HEK293 (cell line): Measurements from ENCODE around the gene TRAP1.

Source experiments
- CTCF ChIA-PET: fragments of 350-600 bp; formaldehyde crosslinking; extraction: SDS; loops from one replicate; lab custom pipeline; 2021; ENCODE audit warnings: antibody characterized with exemption; lab: Yijun Ruan, JAX
- POLR2A ChIA-PET: fragments of 300-600 bp; formaldehyde crosslinking; extraction: SDS; loops from one replicate; lab custom pipeline; 2020; ENCODE audit warnings: antibody characterized with exemption, inconsistent platforms; lab: Yijun Ruan, JAX
- H3K27ac ChIP-seq: fragments of 200-500 bp; sonication (Bioruptor generic); 2 replicates; pipeline ENCODE4 v1.5.1; 2014; ENCODE audit warnings: low read depth, low read length, control low read depth, inconsistent platforms; ENCODE audit errors: extremely low read depth
- H3K36me3 ChIP-seq, 2 experiments: fragments of 200-500 bp in 1 of 2; sonication (Bioruptor generic) in 1 of 2; 1 replicate in 1 of 2; 2 replicates in 1 of 2; pipeline ENCODE4 v1.5.1; 2014 to 2017; ENCODE audit warnings: inconsistent platforms in 2 of 2, low read length in 2 of 2; ENCODE audit not compliant: control insufficient read depth in 2 of 2, insufficient read depth in 1 of 2
- H3K4me1 ChIP-seq: fragments of 200-500 bp; sonication (Bioruptor generic); 2 replicates; pipeline ENCODE4 v1.5.1; 2014; ENCODE audit warnings: mild to moderate bottlenecking, low read length, inconsistent platforms; ENCODE audit not compliant: control insufficient read depth, insufficient read depth
- H3K4me3 ChIP-seq: 2 replicates; pipeline ENCODE4 v1.5.1; 2011; ENCODE audit warnings: low read depth, mild to moderate bottlenecking, control low read depth, low read length, moderate library complexity
- H3K9me3 ChIP-seq: fragments of 200-500 bp; sonication (Bioruptor generic); 2 replicates; pipeline ENCODE4 v1.5.1; 2014; ENCODE audit warnings: low read depth, low read length, inconsistent platforms; ENCODE audit not compliant: control insufficient read depth, insufficient read depth
- EGR2 ChIP-seq: fragments of 450-650 bp; formaldehyde crosslinking; IDR thresholded peaks from 2 replicates; pipeline ENCODE4 v1.5.1; 2016; ENCODE audit warnings: low read depth, missing biosample characterization, missing genetic modification characterization
- GLIS2 ChIP-seq: fragments of 450-650 bp; formaldehyde crosslinking; IDR thresholded peaks from 2 replicates; pipeline ENCODE4 v1.5.1; 2016; ENCODE audit warnings: missing biosample characterization, missing genetic modification characterization
- SALL2 ChIP-seq: fragments of 450-650 bp; formaldehyde crosslinking; IDR thresholded peaks from 2 replicates; pipeline ENCODE4 v1.5.0; 2017; ENCODE audit warnings: missing biosample characterization, mild to moderate bottlenecking, missing genetic modification characterization, borderline replicate concordance
- SCRT2 ChIP-seq: fragments of 450-650 bp; formaldehyde crosslinking; IDR thresholded peaks from 2 replicates; pipeline ENCODE4 v1.5.1; 2016; ENCODE audit warnings: missing biosample characterization, missing genetic modification characterization
- SETDB1 ChIP-seq: IDR thresholded peaks from one replicate; pipeline ENCODE4 v1.6.1; 2017; ENCODE audit warnings: mild to moderate bottlenecking, low read length, moderate library complexity, mixed read lengths; ENCODE audit not compliant: insufficient read length
- SP2 ChIP-seq: fragments of 450-650 bp; formaldehyde crosslinking; IDR thresholded peaks from 2 replicates; pipeline ENCODE4 v1.5.1; 2016; ENCODE audit warnings: missing biosample characterization, missing genetic modification characterization
- TRIM28 ChIP-seq: IDR thresholded peaks from 2 replicates; pipeline ENCODE4 v1.6.1; 2011; ENCODE audit warnings: low read length, control low read depth, borderline replicate concordance
- ZBTB1 ChIP-seq: fragments of 450-650 bp; formaldehyde crosslinking; IDR thresholded peaks from 2 replicates; pipeline ENCODE4 v1.5.1; 2016; ENCODE audit warnings: missing biosample characterization, missing genetic modification characterization
- ZBTB7A ChIP-seq: fragments of 450-650 bp; formaldehyde crosslinking; IDR thresholded peaks from 2 replicates; pipeline ENCODE4 v1.5.1; 2016; ENCODE audit warnings: low read depth, missing biosample characterization, missing genetic modification characterization
- ZFHX2 ChIP-seq: fragments of 450-650 bp; formaldehyde crosslinking; conservative IDR thresholded peaks from 2 replicates; pipeline ENCODE4 v1.5.1; 2016; ENCODE audit warnings: missing biosample characterization, missing genetic modification characterization
- ZNF16 ChIP-seq: fragments of 450-650 bp; formaldehyde crosslinking; IDR thresholded peaks from 2 replicates; pipeline ENCODE4 v1.5.1; 2016; ENCODE audit warnings: low read depth, missing biosample characterization, missing genetic modification characterization
- ZNF2 ChIP-seq: fragments of 450-650 bp; formaldehyde crosslinking; IDR thresholded peaks from 2 replicates; pipeline ENCODE4 v1.5.1; 2016; ENCODE audit warnings: missing biosample characterization, missing genetic modification characterization
- ZNF223 ChIP-seq: fragments of 450-650 bp; formaldehyde crosslinking; IDR thresholded peaks from 2 replicates; pipeline ENCODE4 v1.5.1; 2016; ENCODE audit warnings: missing biosample characterization, missing genetic modification characterization
- ZNF311 ChIP-seq: fragments of 450-650 bp; formaldehyde crosslinking; IDR thresholded peaks from 2 replicates; pipeline ENCODE4 v1.5.1; 2017; ENCODE audit warnings: missing biosample characterization, missing genetic modification characterization, borderline replicate concordance
- ZNF341 ChIP-seq: fragments of 450-650 bp; formaldehyde crosslinking; IDR thresholded peaks from 2 replicates; pipeline ENCODE4; 2016; ENCODE audit warnings: low read depth, missing biosample characterization, missing genetic modification characterization
- ZNF560 ChIP-seq: fragments of 450-650 bp; formaldehyde crosslinking; IDR thresholded peaks from 2 replicates; pipeline ENCODE4 v1.5.1; 2017; ENCODE audit warnings: missing biosample characterization, missing genetic modification characterization, borderline replicate concordance
- ZNF623 ChIP-seq: fragments of 450-650 bp; formaldehyde crosslinking; IDR thresholded peaks from 2 replicates; pipeline ENCODE4 v1.5.1; 2016; ENCODE audit warnings: missing biosample characterization, missing genetic modification characterization
- ZNF830 ChIP-seq: fragments of 450-650 bp; IDR thresholded peaks from 2 replicates; pipeline ENCODE4 v1.5.0; 2018; ENCODE audit warnings: missing biosample characterization, missing genetic modification characterization, low read depth, mild to moderate bottlenecking, moderate library complexity
- TF ChIP-seq, protein P1 (sequence below): fragments of 450-650 bp; formaldehyde crosslinking; conservative IDR thresholded peaks from 2 replicates; pipeline ENCODE4 v1.5.1; 2016; ENCODE audit warnings: low read depth, missing biosample characterization, missing genetic modification characterization
- TF ChIP-seq, protein P2 (sequence below): fragments of 450-650 bp; formaldehyde crosslinking; IDR thresholded peaks from 2 replicates; pipeline ENCODE4 v1.5.1; 2016; ENCODE audit warnings: missing biosample characterization, missing genetic modification characterization
- TF ChIP-seq, protein P3 (sequence below): fragments of 450-650 bp; formaldehyde crosslinking; IDR thresholded peaks from 2 replicates; pipeline ENCODE4 v1.5.1; 2016; ENCODE audit warnings: missing biosample characterization, missing genetic modification characterization
- TF ChIP-seq, protein P4 (sequence below): fragments of 450-650 bp; formaldehyde crosslinking; IDR thresholded peaks from 2 replicates; pipeline ENCODE4; 2016; ENCODE audit warnings: missing biosample characterization, missing genetic modification characterization
- TF ChIP-seq, protein P5 (sequence below): fragments of 450-650 bp; formaldehyde crosslinking; IDR thresholded peaks from 2 replicates; pipeline ENCODE4 v1.5.1; 2016; ENCODE audit warnings: missing biosample characterization, missing genetic modification characterization
- TF ChIP-seq, protein P6 (sequence below): fragments of 450-650 bp; formaldehyde crosslinking; optimal IDR thresholded peaks from 2 replicates; pipeline ENCODE3; 2016; ENCODE audit warnings: missing biosample characterization, mild to moderate bottlenecking, missing genetic modification characterization

Gene TRAP1

DNA sequence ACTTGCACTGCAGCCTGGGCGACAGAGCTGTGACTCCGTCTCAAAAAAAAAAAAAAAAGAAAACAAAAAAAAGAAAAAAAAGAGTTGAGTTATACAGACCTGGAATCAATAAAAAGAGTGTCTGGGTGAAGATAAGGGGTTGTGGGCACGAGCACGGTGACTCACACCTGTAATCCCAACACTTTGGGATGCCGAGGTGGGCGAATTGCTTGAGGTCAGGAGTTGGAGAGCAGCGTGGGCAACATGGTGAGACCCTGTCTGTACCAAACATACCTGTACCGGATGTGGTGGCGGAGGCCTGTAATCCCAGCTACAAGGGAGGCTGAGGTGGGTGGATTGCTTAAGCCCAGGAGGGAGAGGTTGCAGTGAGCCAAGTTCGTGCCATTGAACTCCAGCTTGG is 1.3 kb upstream of the TRAP1 start:
- Histone ChIP-seq H3K27ac (no peak overlapping the region), H3K4me1 (no peaks in the 10 kb centered on the region), H3K4me3 (no peak overlapping the region), H3K9me3 (no peaks in the 10 kb centered on the region), H3K36me3 (peaks cover 4 to 14% of the 10 kb centered on the region in 2 experiments; a peak in 2 of 3 replicates)
- CTCF ChIA-PET = interaction anchor here (0.6 kb wide), 1 partner anchor 256 kb away, joined by 3 read pairs; no protein-coding TSS in a partner anchor
- POLR2A ChIA-PET = interaction anchor here (0.7 to 1.3 kb wide), 3 partner anchors 202 to 265 kb away, joined by 3 to 5 read pairs (median 4); no protein-coding TSS in a partner anchor
- TF ChIP-seq ZNF311 (tag by site-specific recombination) (no peak), ZNF223 (tag by site-specific recombination) (no peak), ZNF560 (tag by site-specific recombination) (no peak), EGR2 (tag by site-specific recombination) (peak; percentile 54; the same call in 1 of the 2 replicates), TRIM28 (no peak), SCRT2 (no peak), ZNF830 (no peak), SETDB1 (no peak), ZBTB1 (tag by site-specific recombination) (no peak), ZFHX2 (tag by site-specific recombination) (peak; percentile 55), ZNF623 (tag by site-specific recombination) (no peak), ZNF16 (tag by site-specific recombination) (no peak), ZNF2 (no peak), GLIS2 (tag by site-specific recombination) (no peak), ZNF341 (tag by site-specific recombination) (no peak), ZBTB7A (tag by site-specific recombination) (no peak), SALL2 (tag by site-specific recombination) (no peak), SP2 (tag by site-specific recombination) (no peak)
- TF ChIP-seq, protein P1, sequence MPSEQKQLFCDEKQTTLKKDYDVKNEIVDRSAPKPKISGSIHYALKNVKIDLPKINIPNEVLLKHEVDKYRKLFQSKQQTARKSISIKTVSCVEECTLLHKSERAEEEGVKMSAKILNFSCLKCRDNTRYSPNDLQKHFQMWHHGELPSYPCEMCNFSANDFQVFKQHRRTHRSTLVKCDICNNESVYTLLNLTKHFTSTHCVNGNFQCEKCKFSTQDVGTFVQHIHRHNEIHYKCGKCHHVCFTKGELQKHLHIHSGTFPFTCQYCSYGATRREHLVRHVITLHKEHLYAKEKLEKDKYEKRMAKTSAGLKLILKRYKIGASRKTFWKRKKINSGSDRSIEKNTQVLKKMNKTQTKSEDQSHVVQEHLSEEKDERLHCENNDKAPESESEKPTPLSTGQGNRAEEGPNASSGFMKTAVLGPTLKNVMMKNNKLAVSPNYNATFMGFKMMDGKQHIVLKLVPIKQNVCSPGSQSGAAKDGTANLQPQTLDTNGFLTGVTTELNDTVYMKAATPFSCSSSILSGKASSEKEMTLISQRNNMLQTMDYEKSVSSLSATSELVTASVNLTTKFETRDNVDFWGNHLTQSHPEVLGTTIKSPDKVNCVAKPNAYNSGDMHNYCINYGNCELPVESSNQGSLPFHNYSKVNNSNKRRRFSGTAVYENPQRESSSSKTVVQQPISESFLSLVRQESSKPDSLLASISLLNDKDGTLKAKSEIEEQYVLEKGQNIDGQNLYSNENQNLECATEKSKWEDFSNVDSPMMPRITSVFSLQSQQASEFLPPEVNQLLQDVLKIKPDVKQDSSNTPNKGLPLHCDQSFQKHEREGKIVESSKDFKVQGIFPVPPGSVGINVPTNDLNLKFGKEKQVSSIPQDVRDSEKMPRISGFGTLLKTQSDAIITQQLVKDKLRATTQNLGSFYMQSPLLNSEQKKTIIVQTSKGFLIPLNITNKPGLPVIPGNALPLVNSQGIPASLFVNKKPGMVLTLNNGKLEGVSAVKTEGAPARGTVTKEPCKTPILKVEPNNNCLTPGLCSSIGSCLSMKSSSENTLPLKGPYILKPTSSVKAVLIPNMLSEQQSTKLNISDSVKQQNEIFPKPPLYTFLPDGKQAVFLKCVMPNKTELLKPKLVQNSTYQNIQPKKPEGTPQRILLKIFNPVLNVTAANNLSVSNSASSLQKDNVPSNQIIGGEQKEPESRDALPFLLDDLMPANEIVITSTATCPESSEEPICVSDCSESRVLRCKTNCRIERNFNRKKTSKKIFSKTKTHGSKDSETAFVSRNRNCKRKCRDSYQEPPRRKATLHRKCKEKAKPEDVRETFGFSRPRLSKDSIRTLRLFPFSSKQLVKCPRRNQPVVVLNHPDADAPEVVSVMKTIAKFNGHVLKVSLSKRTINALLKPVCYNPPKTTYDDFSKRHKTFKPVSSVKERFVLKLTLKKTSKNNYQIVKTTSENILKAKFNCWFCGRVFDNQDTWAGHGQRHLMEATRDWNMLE = no peak
- TF ChIP-seq, protein P2, sequence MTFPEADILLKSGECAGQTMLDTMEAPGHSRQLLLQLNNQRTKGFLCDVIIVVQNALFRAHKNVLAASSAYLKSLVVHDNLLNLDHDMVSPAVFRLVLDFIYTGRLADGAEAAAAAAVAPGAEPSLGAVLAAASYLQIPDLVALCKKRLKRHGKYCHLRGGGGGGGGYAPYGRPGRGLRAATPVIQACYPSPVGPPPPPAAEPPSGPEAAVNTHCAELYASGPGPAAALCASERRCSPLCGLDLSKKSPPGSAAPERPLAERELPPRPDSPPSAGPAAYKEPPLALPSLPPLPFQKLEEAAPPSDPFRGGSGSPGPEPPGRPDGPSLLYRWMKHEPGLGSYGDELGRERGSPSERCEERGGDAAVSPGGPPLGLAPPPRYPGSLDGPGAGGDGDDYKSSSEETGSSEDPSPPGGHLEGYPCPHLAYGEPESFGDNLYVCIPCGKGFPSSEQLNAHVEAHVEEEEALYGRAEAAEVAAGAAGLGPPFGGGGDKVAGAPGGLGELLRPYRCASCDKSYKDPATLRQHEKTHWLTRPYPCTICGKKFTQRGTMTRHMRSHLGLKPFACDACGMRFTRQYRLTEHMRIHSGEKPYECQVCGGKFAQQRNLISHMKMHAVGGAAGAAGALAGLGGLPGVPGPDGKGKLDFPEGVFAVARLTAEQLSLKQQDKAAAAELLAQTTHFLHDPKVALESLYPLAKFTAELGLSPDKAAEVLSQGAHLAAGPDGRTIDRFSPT = no peak
- TF ChIP-seq, protein P3, sequence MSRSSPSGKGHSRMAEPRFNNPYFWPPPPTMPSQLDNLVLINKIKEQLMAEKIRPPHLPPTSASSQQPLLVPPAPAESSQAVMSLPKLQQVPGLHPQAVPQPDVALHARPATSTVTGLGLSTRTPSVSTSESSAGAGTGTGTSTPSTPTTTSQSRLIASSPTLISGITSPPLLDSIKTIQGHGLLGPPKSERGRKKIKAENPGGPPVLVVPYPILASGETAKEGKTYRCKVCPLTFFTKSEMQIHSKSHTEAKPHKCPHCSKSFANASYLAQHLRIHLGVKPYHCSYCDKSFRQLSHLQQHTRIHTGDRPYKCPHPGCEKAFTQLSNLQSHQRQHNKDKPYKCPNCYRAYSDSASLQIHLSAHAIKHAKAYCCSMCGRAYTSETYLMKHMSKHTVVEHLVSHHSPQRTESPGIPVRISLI (tag by site-specific recombination) = peak; percentile 56; the same call in 1 of the 2 replicates
- TF ChIP-seq, protein P4, sequence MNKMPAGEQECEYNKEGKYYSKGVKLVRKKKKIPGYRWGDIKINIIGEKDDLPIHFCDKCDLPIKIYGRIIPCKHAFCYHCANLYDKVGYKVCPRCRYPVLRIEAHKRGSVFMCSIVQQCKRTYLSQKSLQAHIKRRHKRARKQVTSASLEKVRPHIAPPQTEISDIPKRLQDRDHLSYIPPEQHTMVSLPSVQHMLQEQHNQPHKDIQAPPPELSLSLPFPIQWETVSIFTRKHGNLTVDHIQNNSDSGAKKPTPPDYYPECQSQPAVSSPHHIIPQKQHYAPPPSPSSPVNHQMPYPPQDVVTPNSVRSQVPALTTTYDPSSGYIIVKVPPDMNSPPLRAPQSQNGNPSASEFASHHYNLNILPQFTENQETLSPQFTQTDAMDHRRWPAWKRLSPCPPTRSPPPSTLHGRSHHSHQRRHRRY (tag by site-specific recombination) = no peak
- TF ChIP-seq, protein P5, sequence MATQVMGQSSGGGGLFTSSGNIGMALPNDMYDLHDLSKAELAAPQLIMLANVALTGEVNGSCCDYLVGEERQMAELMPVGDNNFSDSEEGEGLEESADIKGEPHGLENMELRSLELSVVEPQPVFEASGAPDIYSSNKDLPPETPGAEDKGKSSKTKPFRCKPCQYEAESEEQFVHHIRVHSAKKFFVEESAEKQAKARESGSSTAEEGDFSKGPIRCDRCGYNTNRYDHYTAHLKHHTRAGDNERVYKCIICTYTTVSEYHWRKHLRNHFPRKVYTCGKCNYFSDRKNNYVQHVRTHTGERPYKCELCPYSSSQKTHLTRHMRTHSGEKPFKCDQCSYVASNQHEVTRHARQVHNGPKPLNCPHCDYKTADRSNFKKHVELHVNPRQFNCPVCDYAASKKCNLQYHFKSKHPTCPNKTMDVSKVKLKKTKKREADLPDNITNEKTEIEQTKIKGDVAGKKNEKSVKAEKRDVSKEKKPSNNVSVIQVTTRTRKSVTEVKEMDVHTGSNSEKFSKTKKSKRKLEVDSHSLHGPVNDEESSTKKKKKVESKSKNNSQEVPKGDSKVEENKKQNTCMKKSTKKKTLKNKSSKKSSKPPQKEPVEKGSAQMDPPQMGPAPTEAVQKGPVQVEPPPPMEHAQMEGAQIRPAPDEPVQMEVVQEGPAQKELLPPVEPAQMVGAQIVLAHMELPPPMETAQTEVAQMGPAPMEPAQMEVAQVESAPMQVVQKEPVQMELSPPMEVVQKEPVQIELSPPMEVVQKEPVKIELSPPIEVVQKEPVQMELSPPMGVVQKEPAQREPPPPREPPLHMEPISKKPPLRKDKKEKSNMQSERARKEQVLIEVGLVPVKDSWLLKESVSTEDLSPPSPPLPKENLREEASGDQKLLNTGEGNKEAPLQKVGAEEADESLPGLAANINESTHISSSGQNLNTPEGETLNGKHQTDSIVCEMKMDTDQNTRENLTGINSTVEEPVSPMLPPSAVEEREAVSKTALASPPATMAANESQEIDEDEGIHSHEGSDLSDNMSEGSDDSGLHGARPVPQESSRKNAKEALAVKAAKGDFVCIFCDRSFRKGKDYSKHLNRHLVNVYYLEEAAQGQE (tag by site-specific recombination) = 0 out of 2 replicates have a peak, but pooled peaks have one; percentile 16
- TF ChIP-seq, protein P6, sequence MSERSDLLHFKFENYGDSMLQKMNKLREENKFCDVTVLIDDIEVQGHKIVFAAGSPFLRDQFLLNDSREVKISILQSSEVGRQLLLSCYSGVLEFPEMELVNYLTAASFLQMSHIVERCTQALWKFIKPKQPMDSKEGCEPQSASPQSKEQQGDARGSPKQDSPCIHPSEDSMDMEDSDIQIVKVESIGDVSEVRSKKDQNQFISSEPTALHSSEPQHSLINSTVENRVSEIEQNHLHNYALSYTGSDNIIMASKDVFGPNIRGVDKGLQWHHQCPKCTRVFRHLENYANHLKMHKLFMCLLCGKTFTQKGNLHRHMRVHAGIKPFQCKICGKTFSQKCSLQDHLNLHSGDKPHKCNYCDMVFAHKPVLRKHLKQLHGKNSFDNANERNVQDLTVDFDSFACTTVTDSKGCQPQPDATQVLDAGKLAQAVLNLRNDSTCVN (tag by site-specific recombination) = no peak
